Measurements from ENCODE around the gene NUDT12.

DNA sequence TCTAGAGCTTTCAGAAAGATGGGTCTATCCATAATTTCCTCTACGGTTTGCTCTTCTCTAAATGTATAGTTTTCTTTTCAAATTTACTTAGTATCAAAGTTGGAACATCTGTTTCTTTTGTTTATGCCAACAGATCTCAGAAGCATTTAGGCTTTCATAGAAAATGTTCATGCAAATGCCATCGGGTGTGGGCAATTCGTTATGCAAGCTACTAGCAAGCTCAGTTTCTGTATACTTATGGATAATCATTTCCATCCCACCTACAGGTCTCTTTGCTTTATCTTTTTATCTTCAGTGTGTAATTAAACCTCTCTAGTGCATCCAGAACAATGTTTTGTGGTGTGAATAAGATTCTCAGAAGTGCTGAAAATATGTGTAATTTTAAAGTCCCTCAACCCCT is 59.9 kb downstream of the NUDT12 start:
- TF ChIP-seq, protein P1, sequence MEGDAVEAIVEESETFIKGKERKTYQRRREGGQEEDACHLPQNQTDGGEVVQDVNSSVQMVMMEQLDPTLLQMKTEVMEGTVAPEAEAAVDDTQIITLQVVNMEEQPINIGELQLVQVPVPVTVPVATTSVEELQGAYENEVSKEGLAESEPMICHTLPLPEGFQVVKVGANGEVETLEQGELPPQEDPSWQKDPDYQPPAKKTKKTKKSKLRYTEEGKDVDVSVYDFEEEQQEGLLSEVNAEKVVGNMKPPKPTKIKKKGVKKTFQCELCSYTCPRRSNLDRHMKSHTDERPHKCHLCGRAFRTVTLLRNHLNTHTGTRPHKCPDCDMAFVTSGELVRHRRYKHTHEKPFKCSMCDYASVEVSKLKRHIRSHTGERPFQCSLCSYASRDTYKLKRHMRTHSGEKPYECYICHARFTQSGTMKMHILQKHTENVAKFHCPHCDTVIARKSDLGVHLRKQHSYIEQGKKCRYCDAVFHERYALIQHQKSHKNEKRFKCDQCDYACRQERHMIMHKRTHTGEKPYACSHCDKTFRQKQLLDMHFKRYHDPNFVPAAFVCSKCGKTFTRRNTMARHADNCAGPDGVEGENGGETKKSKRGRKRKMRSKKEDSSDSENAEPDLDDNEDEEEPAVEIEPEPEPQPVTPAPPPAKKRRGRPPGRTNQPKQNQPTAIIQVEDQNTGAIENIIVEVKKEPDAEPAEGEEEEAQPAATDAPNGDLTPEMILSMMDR (IDR thresholded peaks at IDR 0.05): no peak
- TF ChIP-seq EP300 (IDR thresholded peaks at IDR 0.05): no peak
- no peak for TF ChIP-seq POLR2A (IDR thresholded peaks at IDR 0.05)
